Measurements from ENCODE around the gene SP3.

The SP3 gene

DNA sequence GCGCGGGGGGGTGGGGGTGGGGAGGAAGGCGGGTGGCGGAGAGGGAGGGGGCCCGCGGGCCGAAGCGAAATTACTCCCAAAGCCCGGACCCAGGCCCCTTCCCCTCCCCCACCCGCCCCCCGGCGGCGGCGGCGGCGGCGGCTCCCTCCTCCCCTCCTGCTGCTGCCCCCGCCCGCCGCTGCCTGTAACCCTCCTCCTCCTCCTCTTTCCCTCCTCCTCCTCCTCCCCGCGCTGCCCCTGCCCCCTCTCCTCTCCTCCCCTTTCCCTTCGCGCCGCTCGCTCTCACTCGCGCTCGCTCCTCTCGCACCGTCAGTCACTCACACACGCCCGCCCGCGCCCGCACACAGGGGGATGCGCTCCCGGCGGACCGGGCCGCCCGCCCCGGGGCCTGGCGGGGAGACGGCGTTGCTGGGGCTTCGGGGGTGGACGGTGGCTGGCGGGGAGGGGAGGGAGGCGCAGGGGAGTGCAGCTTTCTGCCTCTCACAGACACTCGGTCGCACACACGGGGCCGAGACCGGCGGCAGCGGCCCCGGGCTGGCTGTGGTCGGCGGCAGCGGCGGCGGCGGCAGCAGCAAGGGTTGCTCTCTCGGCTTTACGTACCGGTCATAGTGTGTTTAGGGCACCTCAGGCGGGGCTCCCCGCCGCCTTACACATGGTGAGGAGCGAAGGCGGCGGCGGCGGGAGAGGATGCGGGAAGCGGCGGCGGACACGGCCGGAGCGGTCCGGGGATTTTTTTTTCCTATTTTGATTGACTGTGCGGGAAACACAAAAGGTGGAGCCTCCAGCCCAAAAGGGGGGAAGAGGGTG, 405 bp downstream of the SP3 start:
- H3K4me3 ChIP-seq (ENCODE audit: low read depth, low read length), result peak overlapping the region; percentile 79
- in situ Hi-C loops (cut with HindIII; ENCODE audit: low sequenced_read_pairs), result no loop called here
- TF ChIP-seq, protein P1, sequence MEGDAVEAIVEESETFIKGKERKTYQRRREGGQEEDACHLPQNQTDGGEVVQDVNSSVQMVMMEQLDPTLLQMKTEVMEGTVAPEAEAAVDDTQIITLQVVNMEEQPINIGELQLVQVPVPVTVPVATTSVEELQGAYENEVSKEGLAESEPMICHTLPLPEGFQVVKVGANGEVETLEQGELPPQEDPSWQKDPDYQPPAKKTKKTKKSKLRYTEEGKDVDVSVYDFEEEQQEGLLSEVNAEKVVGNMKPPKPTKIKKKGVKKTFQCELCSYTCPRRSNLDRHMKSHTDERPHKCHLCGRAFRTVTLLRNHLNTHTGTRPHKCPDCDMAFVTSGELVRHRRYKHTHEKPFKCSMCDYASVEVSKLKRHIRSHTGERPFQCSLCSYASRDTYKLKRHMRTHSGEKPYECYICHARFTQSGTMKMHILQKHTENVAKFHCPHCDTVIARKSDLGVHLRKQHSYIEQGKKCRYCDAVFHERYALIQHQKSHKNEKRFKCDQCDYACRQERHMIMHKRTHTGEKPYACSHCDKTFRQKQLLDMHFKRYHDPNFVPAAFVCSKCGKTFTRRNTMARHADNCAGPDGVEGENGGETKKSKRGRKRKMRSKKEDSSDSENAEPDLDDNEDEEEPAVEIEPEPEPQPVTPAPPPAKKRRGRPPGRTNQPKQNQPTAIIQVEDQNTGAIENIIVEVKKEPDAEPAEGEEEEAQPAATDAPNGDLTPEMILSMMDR (IDR thresholded peaks at IDR 0.05; ENCODE audit: low read depth, low read length, missing control alignments), result no peak
- peak; percentile 49 for DNase-seq (ENCODE audit: low read depth)

DNA sequence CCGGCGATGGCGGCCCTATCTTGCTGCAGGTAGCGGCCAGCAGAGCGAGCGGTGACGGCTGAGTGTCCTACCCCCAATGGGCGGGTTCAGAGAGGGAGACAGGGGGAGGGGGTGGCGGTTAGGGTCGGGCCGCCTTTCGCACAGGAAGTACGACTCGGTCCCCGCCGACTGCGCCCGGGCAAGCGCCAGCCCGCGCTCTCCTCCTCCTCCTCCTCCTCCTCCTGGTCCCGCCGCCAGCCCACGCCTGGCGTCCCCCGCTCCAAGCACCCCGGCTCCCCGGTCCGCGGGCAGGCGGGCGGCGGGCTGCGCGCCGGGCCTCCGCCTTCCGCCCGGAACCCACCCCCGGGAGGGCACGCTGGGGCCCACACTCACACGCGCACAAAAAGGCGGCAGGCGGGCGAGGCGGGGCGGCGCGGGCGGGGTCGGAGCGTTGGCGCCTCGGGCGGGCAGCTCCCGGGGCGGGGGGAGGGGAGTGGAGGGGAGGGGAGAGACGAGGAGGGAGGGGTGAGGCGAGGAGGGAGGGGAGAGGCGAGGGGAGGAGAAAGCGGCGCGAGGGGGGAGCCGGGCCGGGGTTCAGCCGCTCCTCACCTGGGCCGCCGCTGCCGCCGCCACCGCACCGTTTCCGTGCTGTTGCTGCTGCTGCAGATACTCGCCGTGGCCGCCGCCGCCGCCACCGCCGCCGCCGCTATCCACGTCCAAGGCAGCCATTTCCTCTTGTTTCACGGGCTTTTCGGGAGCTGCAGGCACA, 1.2 kb downstream of the SP3 start:
- peak; percentile 39 for DNase-seq (ENCODE audit: low read depth)
- H3K4me3 ChIP-seq (ENCODE audit: low read depth, low read length), result peak overlapping the region; percentile 79
- in situ Hi-C loops (cut with HindIII; ENCODE audit: low sequenced_read_pairs), result no loop called here
- TF ChIP-seq, protein P1 (IDR thresholded peaks at IDR 0.05; ENCODE audit: low read depth, low read length, missing control alignments), result no peak

DNA sequence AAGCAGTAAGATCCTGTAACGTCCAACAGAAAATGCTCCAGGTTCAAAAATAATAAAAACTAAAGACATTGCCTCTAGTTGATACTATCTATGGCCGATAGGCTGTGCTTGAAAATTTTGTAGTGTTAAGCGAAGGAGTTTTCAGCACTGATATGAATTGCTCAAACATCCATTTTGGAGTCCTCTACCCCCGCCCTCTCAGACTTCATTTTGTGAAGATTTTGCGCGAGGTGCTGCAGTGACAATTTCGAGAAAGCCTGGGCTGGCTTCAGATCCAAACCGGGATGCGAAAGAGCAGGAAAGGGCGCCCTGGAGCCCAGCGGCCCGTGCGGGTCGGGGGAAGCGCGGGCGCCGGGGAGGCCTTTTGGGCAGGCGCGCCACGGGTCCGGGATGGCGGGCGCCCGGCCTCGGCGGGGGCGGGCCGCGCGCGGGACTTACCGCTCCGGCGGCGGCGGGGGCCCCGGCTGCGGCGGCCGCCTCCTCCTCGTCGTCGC, 1.8 kb downstream of the SP3 start:
- TF ChIP-seq, protein P1 (IDR thresholded peaks at IDR 0.05; ENCODE audit: low read depth, low read length, missing control alignments), result peak; percentile 45
- DNase-seq (ENCODE audit: low read depth), result peak; percentile 66
- peak overlapping the region; percentile 79 for H3K4me3 ChIP-seq (ENCODE audit: low read depth, low read length)
- in situ Hi-C loops (cut with HindIII; ENCODE audit: low sequenced_read_pairs), result no loop called here

DNA sequence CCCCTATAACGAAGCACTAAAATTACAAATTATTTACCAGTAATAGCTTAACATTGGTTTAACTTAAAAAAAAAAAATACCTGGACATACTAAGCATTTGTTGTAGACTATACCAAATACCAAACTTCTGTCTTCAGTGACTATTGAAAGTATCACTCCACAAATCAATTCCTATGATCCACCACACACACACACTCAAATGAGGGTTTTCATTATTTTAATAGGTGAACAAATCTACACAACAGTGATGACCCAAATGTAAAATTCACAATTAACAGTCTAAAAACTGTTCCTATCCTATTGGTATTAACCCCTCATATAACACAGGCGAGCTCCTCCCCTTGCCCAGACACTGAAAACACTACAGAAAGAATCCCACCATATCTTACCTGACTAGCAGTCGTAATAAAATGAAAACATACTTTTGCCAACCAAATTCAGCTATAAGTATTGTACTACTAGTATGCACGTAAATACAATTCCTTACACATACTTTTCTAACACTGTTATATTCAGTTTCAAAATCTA, 2.5 kb downstream of the SP3 start:
- DNase-seq (ENCODE audit: low read depth), result no peak
- TF ChIP-seq, protein P1 (IDR thresholded peaks at IDR 0.05; ENCODE audit: low read depth, low read length, missing control alignments), result no peak
- H3K4me3 ChIP-seq (ENCODE audit: low read depth, low read length), result peak overlapping the region; percentile 79
- in situ Hi-C loops (cut with HindIII; ENCODE audit: low sequenced_read_pairs), result no loop called here

DNA sequence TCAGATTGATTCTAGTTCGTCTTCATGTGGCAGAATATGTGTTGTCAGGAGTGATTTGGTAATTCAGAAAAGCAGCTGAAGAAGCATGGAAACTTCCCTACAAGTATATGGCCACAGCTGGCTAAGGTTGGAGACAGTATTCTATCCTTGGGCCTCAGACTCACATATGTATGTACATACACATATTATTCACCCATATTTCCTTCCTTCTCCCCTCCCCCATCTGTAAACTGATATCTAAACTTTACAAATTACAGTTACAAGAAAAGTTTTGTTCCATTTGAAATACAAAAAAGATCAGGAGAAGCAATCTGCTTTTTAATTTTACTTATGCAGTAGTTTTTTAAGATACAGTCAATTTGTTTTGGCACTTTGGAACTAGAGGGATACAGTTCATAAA, 3.1 kb downstream of the SP3 start:
- no peak for DNase-seq (ENCODE audit: low read depth)
- in situ Hi-C loops (cut with HindIII; ENCODE audit: low sequenced_read_pairs), result no loop called here
- H3K4me3 ChIP-seq (ENCODE audit: low read depth, low read length), result peak overlapping the region; percentile 79
- TF ChIP-seq, protein P1 (IDR thresholded peaks at IDR 0.05; ENCODE audit: low read depth, low read length, missing control alignments), result no peak

DNA sequence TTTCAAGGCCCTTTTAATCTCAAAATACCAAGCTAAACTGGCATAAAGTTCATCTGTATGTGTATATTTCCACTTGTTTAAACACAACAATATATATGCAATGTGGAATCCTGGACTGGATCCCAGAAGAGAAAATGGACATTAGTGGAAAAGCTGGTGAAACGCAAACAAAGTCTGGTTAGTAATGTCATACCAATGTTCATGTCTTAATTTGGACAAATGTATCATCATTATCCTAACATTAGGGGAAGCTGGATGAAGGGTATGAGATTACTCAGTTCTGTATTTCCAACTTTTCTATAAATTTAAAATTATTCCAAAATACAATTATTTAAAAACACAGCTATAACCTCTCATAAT, 3.8 kb downstream of the SP3 start:
- in situ Hi-C loops (cut with HindIII; ENCODE audit: low sequenced_read_pairs), result no loop called here
- H3K4me3 ChIP-seq (ENCODE audit: low read depth, low read length), result no peak overlapping the region
- no peak for DNase-seq (ENCODE audit: low read depth)
- TF ChIP-seq, protein P1 (IDR thresholded peaks at IDR 0.05; ENCODE audit: low read depth, low read length, missing control alignments), result no peak
